Measurements from ENCODE around the gene PAQR6.

- TF ChIP-seq POLR2A (IDR thresholded peaks at IDR 0.05; ENCODE audit: low read length) (no peak), GATA1 (IDR thresholded peaks at IDR 0.05; ENCODE audit: low read depth, low read length) (no peak)
These were observed 20.5 kb upstream of the PAQR6 start for GRCh38 chr1:156268336-156268735.

Data from erythroblast (primary cell).